Activated CD4-positive, alpha-beta T cell treated with anti-CD3 and anti-CD28 coated beads, Interleukin-10, Interleukin-2, amounts not matched to agents 100 ng/mL and 50 ng/mL, durations not matched to agents 16 hours and 8 hours (primary cell): ENCODE measurements around the gene EEIG1.

ENCODE experiments used
- DNase-seq: peaks from one replicate; pipeline ENCODE4 v3.0.0-alpha.2; 2020

Gene EEIG1

GRCh38 chr9:127974001-127974768 is 6.6 kb downstream of the EEIG1 start:
- DNase-seq, result no peak

GRCh38 chr9:127973169-127974000 is 7.4 kb downstream of the EEIG1 start:
- DNase-seq, result no peak

- DNase-seq, result no peak
Observed at GRCh38 chr9:127972236-127972871, 8.4 kb downstream of the EEIG1 start.

- DNase-seq, result peak; percentile 59
Observed at GRCh38 chr9:127971357-127972235, 9.2 kb downstream of the EEIG1 start.

GRCh38 chr9:127970401-127971313 is 10.1 kb downstream of the EEIG1 start:
- DNase-seq, result peak; percentile 97

GRCh38 chr9:127968700-127969383 is 11.9 kb downstream of the EEIG1 start:
- DNase-seq, result no peak

- peak; percentile 34 for DNase-seq
Observed at GRCh38 chr9:127968042-127968441, 12.7 kb downstream of the EEIG1 start.

- no peak for DNase-seq
Observed at GRCh38 chr9:127967151-127967809, 13.5 kb downstream of the EEIG1 start.

- no peak for DNase-seq
Observed at GRCh38 chr9:127966416-127967150, 14.2 kb downstream of the EEIG1 start.

- no peak for DNase-seq
Observed at GRCh38 chr9:127965953-127966352, 14.8 kb downstream of the EEIG1 start.

- no peak for DNase-seq
Observed at GRCh38 chr9:127963359-127964064, 17.3 kb downstream of the EEIG1 start.

- DNase-seq, result no peak
Observed at GRCh38 chr9:127963041-127963358, 17.8 kb downstream of the EEIG1 start.

- no peak for DNase-seq
Observed at GRCh38 chr9:127962278-127962677, 18.5 kb downstream of the EEIG1 start.

- no peak for DNase-seq
Observed at GRCh38 chr9:127961613-127962155, 19.1 kb downstream of the EEIG1 start.

- DNase-seq, result no peak
Observed at GRCh38 chr9:127961155-127961490, 19.7 kb downstream of the EEIG1 start.

GRCh38 chr9:127960410-127961154 is 20.2 kb downstream of the EEIG1 start:
- DNase-seq, result no peak

- no peak for DNase-seq
Observed at GRCh38 chr9:127959841-127960409, 20.9 kb downstream of the EEIG1 start.

- no peak for DNase-seq
Observed at GRCh38 chr9:127959398-127959797, 21.4 kb downstream of the EEIG1 start.
